ENCODE results near the gene PI4K2A.

The PI4K2A gene

DNA sequence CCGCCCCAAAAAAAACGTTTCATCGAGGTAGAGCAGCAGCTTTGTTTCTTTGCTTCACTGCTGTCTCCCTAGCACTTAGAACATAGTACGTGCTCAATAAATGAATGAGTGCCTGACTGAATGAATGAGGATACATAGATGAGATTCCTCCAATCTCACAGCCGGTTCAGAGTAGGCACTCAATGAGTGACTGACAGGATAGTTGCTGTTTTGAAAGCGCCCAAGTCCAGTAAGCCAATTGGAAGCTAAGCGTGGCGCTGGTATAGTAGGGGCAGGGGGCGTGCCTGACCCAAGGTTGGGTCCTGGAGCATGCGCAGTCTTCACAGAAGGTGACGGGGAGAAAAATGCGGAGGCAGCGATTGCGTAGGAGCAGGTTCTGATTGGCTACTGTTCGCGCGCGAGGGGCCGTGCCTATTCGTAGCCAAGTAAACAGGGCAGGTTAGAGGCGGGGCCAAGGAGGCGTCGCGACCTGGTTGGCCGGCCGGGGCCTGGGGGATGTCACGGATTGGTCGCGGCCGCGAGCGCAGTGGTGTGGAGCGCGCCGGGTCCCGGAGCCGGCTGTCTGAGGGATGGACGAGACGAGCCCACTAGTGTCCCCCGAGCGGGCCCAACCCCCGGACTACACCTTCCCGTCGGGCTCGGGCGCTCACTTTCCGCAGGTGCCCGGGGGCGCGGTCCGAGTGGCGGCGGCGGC lies at the start of gene PI4K2A:
TSS of gene PI4K2A (plus strand) at position 498 of the 694 bp plus-strand sequence. CDS start at position 570, 72 bp downstream.
- Histone ChIP-seq H3K9me3 (ENCODE audit: control insufficient read depth in 2 of 2, low read length in 2 of 2) (no peaks in the 10 kb centered on the region), H3K36me3 (ENCODE audit: control insufficient read depth in 2 of 2, insufficient read depth in 2 of 2, low read length in 2 of 2) (peaks cover 0 to 10% of the 10 kb centered on the region in 2 donors), H3K27ac (ENCODE audit: low read length) (peak within 1 kb of the TSS; percentile 67), H3K4me1 (ENCODE audit: control insufficient read depth, insufficient read depth, low read length) (peaks cover 12% of the 10 kb centered on the region), H3K4me3 (ENCODE audit: low read length in 2 of 2) (peak within 1 kb of the TSS; percentile 85 to 87), H3K27me3 (ENCODE audit: control insufficient read depth in 1 of 2, insufficient read depth in 2 of 2, low read length in 2 of 2) (no peaks in the 10 kb centered on the region), H3K9ac (ENCODE audit: low read length in 2 of 2) (peak within 1 kb of the TSS; percentile 93 to 97)

GRCh38 chr10:97590748-97591495 lies 49.5 kb upstream of the PI4K2A start:
- Histone ChIP-seq H3K27me3 (ENCODE audit: control insufficient read depth in 1 of 2, insufficient read depth in 2 of 2, low read length in 2 of 2) (no peaks in the 10 kb centered on the region), H3K9me3 (ENCODE audit: control insufficient read depth in 2 of 2, low read length in 2 of 2) (no peaks in the 10 kb centered on the region), H3K4me3 (ENCODE audit: low read length in 2 of 2) (no peak overlapping the region), H3K4me1 (ENCODE audit: control insufficient read depth, insufficient read depth, low read length) (peaks cover 4% of the 10 kb centered on the region), H3K36me3 (ENCODE audit: control insufficient read depth in 2 of 2, insufficient read depth in 2 of 2, low read length in 2 of 2) (no peaks in the 10 kb centered on the region), H3K27ac (ENCODE audit: low read length) (no peak overlapping the region), H3K9ac (ENCODE audit: low read length in 2 of 2) (no peak overlapping the region)

DNA sequence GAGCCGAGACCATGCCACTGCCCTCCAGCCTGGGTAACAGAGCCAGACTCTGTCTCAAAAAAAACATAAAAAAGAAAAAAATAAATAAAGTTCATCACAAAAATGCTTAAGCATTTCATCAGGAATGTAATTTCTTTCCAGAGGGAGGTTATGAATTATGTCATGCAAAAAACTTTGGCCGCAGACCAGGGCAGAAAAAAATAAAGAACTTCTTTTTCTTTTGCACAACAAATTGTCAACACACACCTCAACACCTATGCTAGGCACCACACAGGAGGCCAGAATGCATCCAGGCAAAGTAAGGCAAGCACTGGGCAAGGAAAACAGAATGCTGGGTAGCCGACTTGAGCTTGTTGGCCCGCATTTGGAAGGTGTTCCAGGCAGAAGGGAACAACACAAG lies 47.0 kb upstream of the PI4K2A start:
- H3K36me3 ChIP-seq (ENCODE audit: control insufficient read depth in 2 of 2, insufficient read depth in 2 of 2, low read length in 2 of 2), result no peaks in the 10 kb centered on the region
- no peak overlapping the region for H3K4me3 ChIP-seq (ENCODE audit: low read length in 2 of 2)
- peaks cover 13% of the 10 kb centered on the region for H3K4me1 ChIP-seq (ENCODE audit: control insufficient read depth, insufficient read depth, low read length)
- no peak overlapping the region for H3K9ac ChIP-seq (ENCODE audit: low read length in 2 of 2)
- no peaks in the 10 kb centered on the region for H3K27me3 ChIP-seq (ENCODE audit: control insufficient read depth in 1 of 2, insufficient read depth in 2 of 2, low read length in 2 of 2)
- H3K9me3 ChIP-seq (ENCODE audit: control insufficient read depth in 2 of 2, low read length in 2 of 2), result no peaks in the 10 kb centered on the region
- H3K27ac ChIP-seq (ENCODE audit: low read length), result no peak overlapping the region

DNA sequence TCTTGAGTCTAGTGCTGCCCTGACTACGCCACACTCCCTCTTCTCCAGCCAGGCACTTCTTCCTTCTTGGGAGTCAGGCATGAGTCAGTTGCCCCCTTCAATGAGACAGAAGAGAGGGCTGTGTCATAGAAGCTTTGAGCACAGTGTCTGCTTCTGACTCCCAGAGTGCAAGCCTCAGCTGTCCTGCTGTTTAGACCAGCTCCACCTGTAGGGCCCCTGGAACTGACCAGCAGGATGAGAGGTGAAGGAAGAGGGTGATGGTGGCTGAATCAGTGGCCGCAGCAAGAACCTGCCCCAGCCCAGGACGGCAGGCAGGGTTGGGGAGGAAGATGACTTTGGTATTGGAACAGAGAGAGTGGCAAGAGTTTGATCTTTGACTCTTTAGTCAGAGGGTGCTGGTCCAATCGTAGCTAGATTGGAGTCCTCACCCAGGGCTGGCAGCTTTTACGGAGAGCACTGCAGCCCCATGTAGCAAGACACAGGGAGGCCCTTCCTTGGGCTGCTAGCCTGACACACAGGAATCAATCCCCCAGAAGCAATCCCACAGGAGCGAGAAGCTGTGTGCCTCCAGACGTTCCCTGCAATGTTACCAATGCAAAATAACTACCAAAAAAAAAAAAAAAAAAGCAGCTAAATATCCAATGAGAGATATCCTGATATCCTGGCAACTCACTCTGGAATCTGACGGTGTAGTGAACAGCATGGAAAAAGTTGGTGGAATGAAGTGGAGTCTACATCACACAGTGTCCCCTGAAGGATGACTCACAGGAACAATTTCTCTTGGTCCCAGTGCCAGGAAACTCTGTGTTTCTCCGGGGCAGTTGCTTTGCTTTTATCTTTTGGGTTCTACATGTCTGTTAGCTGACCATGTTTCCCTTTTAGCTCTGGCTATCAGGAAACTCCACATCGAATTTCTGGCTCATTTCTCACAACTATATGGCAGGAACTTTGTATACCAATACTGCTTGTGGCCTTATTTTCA lies 44.1 kb upstream of the PI4K2A start:
- H3K9me3 ChIP-seq (ENCODE audit: control insufficient read depth in 2 of 2, low read length in 2 of 2), result no peaks in the 10 kb centered on the region
- H3K9ac ChIP-seq (ENCODE audit: low read length in 2 of 2), result peak overlapping the region; percentile 28 to 51
- peaks cover 13% of the 10 kb centered on the region for H3K4me1 ChIP-seq (ENCODE audit: control insufficient read depth, insufficient read depth, low read length)
- no peaks in the 10 kb centered on the region for H3K36me3 ChIP-seq (ENCODE audit: control insufficient read depth in 2 of 2, insufficient read depth in 2 of 2, low read length in 2 of 2)
- no peaks in the 10 kb centered on the region for H3K27me3 ChIP-seq (ENCODE audit: control insufficient read depth in 1 of 2, insufficient read depth in 2 of 2, low read length in 2 of 2)
- peak overlapping the region; percentile 74 for H3K27ac ChIP-seq (ENCODE audit: low read length)
- no peak overlapping the region for H3K4me3 ChIP-seq (ENCODE audit: low read length in 2 of 2)

DNA sequence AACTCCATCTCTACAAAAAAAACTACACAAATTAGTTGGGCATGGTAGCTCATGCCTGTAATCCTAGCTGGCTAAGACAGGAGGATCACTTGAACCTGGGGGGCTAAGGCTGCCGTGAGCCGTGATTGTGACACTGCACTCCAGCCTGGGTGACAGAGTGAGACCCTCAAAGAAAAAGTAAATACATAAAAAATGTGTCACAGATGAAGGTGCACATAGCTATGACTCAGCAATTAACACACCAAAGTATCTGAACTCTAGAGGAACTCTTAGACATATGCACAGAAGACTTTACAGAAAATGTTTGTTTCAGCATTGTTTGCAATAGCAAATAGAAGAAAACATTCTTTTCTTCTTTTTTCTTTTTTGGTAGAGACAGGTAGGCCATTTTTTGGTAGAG lies 42.7 kb upstream of the PI4K2A start:
- Histone ChIP-seq H3K4me3 (ENCODE audit: low read length in 2 of 2) (no peak overlapping the region), H3K9ac (ENCODE audit: low read length in 2 of 2) (no peak overlapping the region), H3K36me3 (ENCODE audit: control insufficient read depth in 2 of 2, insufficient read depth in 2 of 2, low read length in 2 of 2) (no peaks in the 10 kb centered on the region), H3K9me3 (ENCODE audit: control insufficient read depth in 2 of 2, low read length in 2 of 2) (no peaks in the 10 kb centered on the region), H3K27me3 (ENCODE audit: control insufficient read depth in 1 of 2, insufficient read depth in 2 of 2, low read length in 2 of 2) (no peaks in the 10 kb centered on the region), H3K27ac (ENCODE audit: low read length) (no peak overlapping the region), H3K4me1 (ENCODE audit: control insufficient read depth, insufficient read depth, low read length) (peaks cover 13% of the 10 kb centered on the region)

DNA sequence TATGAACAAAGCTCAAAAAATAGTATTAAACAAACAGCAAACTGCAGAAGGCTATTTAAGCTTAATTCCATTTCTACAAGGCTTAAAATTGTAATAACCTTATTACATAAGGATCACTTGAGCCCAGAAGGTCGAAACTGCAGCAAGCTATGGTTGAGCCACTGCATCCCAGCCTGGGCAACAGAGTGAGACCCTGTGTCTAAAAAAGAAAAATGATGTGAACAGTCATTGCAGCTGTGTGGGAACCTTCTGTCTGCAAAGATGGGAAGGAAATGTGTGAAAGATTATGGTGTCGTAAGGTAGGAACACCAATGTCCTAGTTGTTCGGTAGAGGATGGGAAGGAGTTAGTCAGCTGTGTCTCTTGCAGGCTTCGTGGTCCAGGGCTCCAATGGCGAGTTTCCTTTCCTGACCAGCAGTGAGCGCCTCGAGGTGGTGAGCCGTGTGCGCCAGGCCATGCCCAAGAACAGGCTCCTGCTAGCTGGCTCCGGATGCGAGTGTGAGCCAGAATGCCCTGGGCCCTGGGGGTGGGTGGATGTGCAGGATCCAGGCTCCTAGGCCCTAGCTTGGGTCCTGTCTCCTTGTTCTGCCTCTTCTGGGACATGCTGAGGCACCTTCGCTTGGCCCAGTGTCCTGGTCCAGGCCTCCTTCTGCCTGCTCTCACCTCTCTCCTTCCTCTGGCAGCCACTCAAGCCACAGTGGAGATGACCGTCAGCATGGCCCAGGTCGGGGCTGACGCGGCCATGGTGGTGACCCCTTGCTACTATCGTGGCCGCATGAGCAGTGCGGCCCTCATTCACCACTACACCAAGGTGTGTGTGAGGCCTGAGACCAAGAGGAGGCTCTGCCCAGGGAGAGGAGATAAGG lies 41.8 kb upstream of the PI4K2A start:
- no peaks in the 10 kb centered on the region for H3K9me3 ChIP-seq (ENCODE audit: control insufficient read depth in 2 of 2, low read length in 2 of 2)
- peaks cover 13% of the 10 kb centered on the region for H3K4me1 ChIP-seq (ENCODE audit: control insufficient read depth, insufficient read depth, low read length)
- H3K27me3 ChIP-seq (ENCODE audit: control insufficient read depth in 1 of 2, insufficient read depth in 2 of 2, low read length in 2 of 2), result no peaks in the 10 kb centered on the region
- no peak overlapping the region for H3K4me3 ChIP-seq (ENCODE audit: low read length in 2 of 2)
- H3K36me3 ChIP-seq (ENCODE audit: control insufficient read depth in 2 of 2, insufficient read depth in 2 of 2, low read length in 2 of 2), result no peaks in the 10 kb centered on the region
- no peak overlapping the region for H3K27ac ChIP-seq (ENCODE audit: low read length)
- no peak overlapping the region for H3K9ac ChIP-seq (ENCODE audit: low read length in 2 of 2)

- no peak overlapping the region for H3K4me3 ChIP-seq (ENCODE audit: low read length in 2 of 2)
- no peaks in the 10 kb centered on the region for H3K9me3 ChIP-seq (ENCODE audit: control insufficient read depth in 2 of 2, low read length in 2 of 2)
- H3K27ac ChIP-seq (ENCODE audit: low read length), result no peak overlapping the region
- peaks cover 13% of the 10 kb centered on the region for H3K4me1 ChIP-seq (ENCODE audit: control insufficient read depth, insufficient read depth, low read length)
- H3K9ac ChIP-seq (ENCODE audit: low read length in 2 of 2), result no peak overlapping the region
- no peaks in the 10 kb centered on the region for H3K36me3 ChIP-seq (ENCODE audit: control insufficient read depth in 2 of 2, insufficient read depth in 2 of 2, low read length in 2 of 2)
- H3K27me3 ChIP-seq (ENCODE audit: control insufficient read depth in 1 of 2, insufficient read depth in 2 of 2, low read length in 2 of 2), result no peaks in the 10 kb centered on the region
Observed at GRCh38 chr10:97599272-97599619, 41.2 kb upstream of the PI4K2A start.

DNA sequence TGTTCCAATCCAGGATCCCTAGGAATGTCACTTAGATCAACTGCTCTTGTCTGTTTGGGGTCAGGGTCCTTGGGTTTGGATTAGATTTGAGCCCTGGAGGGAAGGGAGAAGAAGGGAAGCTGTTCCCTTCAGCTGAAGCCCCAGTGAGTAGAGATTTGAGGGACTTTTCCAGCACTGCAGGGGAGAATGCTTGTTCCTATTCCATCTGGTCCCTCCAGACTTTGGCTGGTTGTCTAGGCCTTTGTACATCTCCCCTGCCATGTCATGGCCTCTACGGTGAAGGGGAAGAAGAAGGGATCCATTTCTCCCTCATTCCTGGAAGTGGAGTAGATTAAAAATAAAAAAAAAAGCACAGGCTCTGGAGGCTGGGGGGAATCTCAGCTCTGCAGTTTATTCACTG lies 39.9 kb upstream of the PI4K2A start:
- H3K36me3 ChIP-seq (ENCODE audit: control insufficient read depth in 2 of 2, insufficient read depth in 2 of 2, low read length in 2 of 2), result no peaks in the 10 kb centered on the region
- no peak overlapping the region for H3K9ac ChIP-seq (ENCODE audit: low read length in 2 of 2)
- no peaks in the 10 kb centered on the region for H3K27me3 ChIP-seq (ENCODE audit: control insufficient read depth in 1 of 2, insufficient read depth in 2 of 2, low read length in 2 of 2)
- no peaks in the 10 kb centered on the region for H3K9me3 ChIP-seq (ENCODE audit: control insufficient read depth in 2 of 2, low read length in 2 of 2)
- no peak overlapping the region for H3K4me3 ChIP-seq (ENCODE audit: low read length in 2 of 2)
- peaks cover 12% of the 10 kb centered on the region for H3K4me1 ChIP-seq (ENCODE audit: control insufficient read depth, insufficient read depth, low read length)
- no peak overlapping the region for H3K27ac ChIP-seq (ENCODE audit: low read length)

- H3K27ac ChIP-seq (ENCODE audit: low read length), result no peak overlapping the region
- no peaks in the 10 kb centered on the region for H3K27me3 ChIP-seq (ENCODE audit: control insufficient read depth in 1 of 2, insufficient read depth in 2 of 2, low read length in 2 of 2)
- H3K9me3 ChIP-seq (ENCODE audit: control insufficient read depth in 2 of 2, low read length in 2 of 2), result no peaks in the 10 kb centered on the region
- no peaks in the 10 kb centered on the region for H3K36me3 ChIP-seq (ENCODE audit: control insufficient read depth in 2 of 2, insufficient read depth in 2 of 2, low read length in 2 of 2)
- H3K9ac ChIP-seq (ENCODE audit: low read length in 2 of 2), result no peak overlapping the region
- H3K4me1 ChIP-seq (ENCODE audit: control insufficient read depth, insufficient read depth, low read length), result peaks cover 3% of the 10 kb centered on the region
- no peak overlapping the region for H3K4me3 ChIP-seq (ENCODE audit: low read length in 2 of 2)
Observed at GRCh38 chr10:97601268-97602215, 38.9 kb upstream of the PI4K2A start.
